Lung (tissue), 12 donors: ENCODE results near the gene PTPRJ. TPM values are rescaled to one million over a fixed set of nuclear protein-coding genes. Genes with fewer than 3 reads are reported as not detected.

Experiments used
- ATAC-seq: fragments of 200-7000 bp; cut with Tn5 transposase; one replicate; pipeline ENCODE4 v1.9.1; 2020; ENCODE audit warnings: moderate number of reproducible peaks; ENCODE audit not compliant: insufficient read depth, low FRiP score
- DNase-seq, 3 donors: peaks; one replicate each; pipeline ENCODE4 v3.0.0-alpha.2; 2013 to 2017
- H3K27ac ChIP-seq, 2 donors: one replicate each; pipeline ENCODE4 v1.5.1; 2013; ENCODE audit warnings: mild to moderate bottlenecking in 2 of 2, moderate library complexity in 2 of 2, control low read depth in 1 of 2, inconsistent platforms in 1 of 2, low read depth in 1 of 2, low read length in 1 of 2
- H3K27me3 ChIP-seq, 3 donors: one replicate each; pipeline ENCODE4 v1.5.1; 2013; ENCODE audit warnings: low read length in 2 of 3; ENCODE audit not compliant: control insufficient read depth in 3 of 3, insufficient read depth in 3 of 3
- H3K36me3 ChIP-seq, 4 donors: one replicate each; pipeline ENCODE4 v1.5.1; 2013; ENCODE audit warnings: low read length in 4 of 4, mild to moderate bottlenecking in 1 of 4, moderate library complexity in 1 of 4; ENCODE audit not compliant: control insufficient read depth in 4 of 4, insufficient read depth in 4 of 4
- H3K4me1 ChIP-seq, 5 donors: one replicate each; pipeline ENCODE4 v1.5.1; 2013; ENCODE audit warnings: low read length in 5 of 5, mild to moderate bottlenecking in 2 of 5, moderate library complexity in 1 of 5; ENCODE audit not compliant: control insufficient read depth in 5 of 5, insufficient read depth in 5 of 5
- H3K4me3 ChIP-seq: one replicate; pipeline ENCODE4 v1.5.1; 2013; ENCODE audit warnings: mild to moderate bottlenecking, control low read depth, moderate library complexity
- H3K9ac ChIP-seq, 2 donors: one replicate each; pipeline ENCODE4 v1.5.1; 2013; ENCODE audit warnings: low read length in 2 of 2, control low read depth in 1 of 2; ENCODE audit not compliant: insufficient read depth in 1 of 2
- H3K9me3 ChIP-seq, 4 donors: one replicate each; pipeline ENCODE4 v1.5.1; 2013; ENCODE audit warnings: low read length in 3 of 4, mild to moderate bottlenecking in 1 of 4, moderate library complexity in 1 of 4; ENCODE audit not compliant: control insufficient read depth in 4 of 4, insufficient read depth in 3 of 4
- CTCF ChIP-seq: IDR thresholded peaks from 2 replicates; pipeline ENCODE4 v1.5.1; 2012; ENCODE audit warnings: mild to moderate bottlenecking; ENCODE audit errors: control extremely low read depth, extremely low read depth
- WGBS, 2 donors: extraction: QIAGEN DNeasy Blood & Tissue Kit; methylation state at CpG; one replicate each; pipeline ENCODE4 v1.1.7; 2013; 5-methylcytosine and 5-hydroxymethylcytosine counted together
- polyA plus RNA-seq, 2 donors: library from polyadenylated mRNA; stranded (reverse); fragments of 200-250 nt; gene quantifications; one replicate each; pipeline ENCODE4 v1.2.1, GENCODE V29; 2013
- total RNA-seq, 2 donors: library from RNA; depleted of rRNA in 1 of 2; stranded (reverse); fragments of >200 nt in 1 of 2; gene quantifications; one replicate each; pipeline ENCODE4 v1.2.1, GENCODE V29; 2014 to 2021
- donor health status: control.
- donor health status: control.
- donor health status: Bipolar disorder and iron deficiency.
- donor health status: healthy.
- donor health status: DM: yes; HTN: yes; CAD: no.

The PTPRJ gene
- total and polyA plus RNA-seq, 4 donors = 3.9 to 51.4 (median 32.0) TPM

DNA sequence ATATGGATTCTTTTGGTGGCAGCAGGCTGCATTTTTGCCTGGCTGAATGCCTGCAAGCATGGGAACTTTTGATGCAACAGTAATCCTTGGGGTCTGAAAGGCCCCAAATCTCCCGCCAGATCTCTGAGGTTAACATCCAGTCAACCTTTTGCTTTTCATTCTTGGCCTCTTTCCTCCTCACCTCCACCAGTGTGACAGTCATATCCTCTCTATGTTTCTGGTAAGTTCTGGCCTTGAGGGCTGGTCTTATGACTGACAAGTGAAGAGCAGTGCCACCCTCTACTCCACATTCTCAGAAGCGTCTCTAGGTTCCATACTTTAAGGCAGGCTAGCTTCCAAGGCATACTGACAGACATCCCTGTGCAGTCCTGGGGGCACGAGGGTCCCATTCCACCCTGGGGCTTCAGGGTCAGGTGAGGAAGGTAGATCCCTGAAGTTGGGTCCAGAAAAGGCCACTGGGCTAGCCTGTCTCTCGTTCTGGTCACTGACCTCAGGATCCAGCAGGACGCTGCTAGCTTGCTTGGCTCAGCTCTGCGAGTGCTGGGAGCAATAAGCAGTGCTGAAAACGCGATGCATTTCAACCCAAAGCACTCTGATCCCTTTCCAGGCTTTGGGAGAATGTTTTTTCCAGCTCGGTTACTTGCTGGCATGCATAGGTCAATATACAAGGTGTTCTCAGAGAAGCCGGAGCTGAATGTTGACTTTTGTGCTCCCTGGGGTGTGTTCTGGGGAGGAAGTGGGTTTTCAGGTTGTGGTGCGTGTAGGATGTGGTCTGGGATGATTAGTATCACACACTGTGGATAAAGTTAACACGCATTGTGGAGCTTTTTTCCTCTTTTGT is 75.2 kb downstream of the PTPRJ start:
- peak overlapping the region in 1 of 2 donors; percentile 7 for H3K9ac ChIP-seq
- no peaks in the 10 kb centered on the region for H3K36me3 ChIP-seq
- TF ChIP-seq CTCF = no peak
- no peak for ATAC-seq
- WGBS, 2 donors = 32 to 42% methylated on average over 12 of the region's 12 CpGs
- H3K27me3 ChIP-seq = no peaks in the 10 kb centered on the region
- H3K27ac ChIP-seq = peak overlapping the region in 1 of 2 donors; percentile 92
- no peaks in the 10 kb centered on the region for H3K9me3 ChIP-seq
- no peak overlapping the region for H3K4me3 ChIP-seq
- H3K4me1 ChIP-seq = peaks cover 0 to 25% (median 10%) of the 10 kb centered on the region in 5 donors
- DNase-seq = peak; percentile 47 to 72 (median 55)

GRCh38 chr11:48056325-48057183 is 76.2 kb downstream of the PTPRJ start:
- Histone ChIP-seq H3K4me3 (no peak overlapping the region), H3K9ac (no peak overlapping the region), H3K4me1 (peaks cover 0 to 24% (median 6%) of the 10 kb centered on the region in 5 donors), H3K27me3 (no peaks in the 10 kb centered on the region), H3K36me3 (no peaks in the 10 kb centered on the region), H3K27ac (peak overlapping the region in 1 of 2 donors; percentile 0), H3K9me3 (no peaks in the 10 kb centered on the region)
- DNase-seq (no peak), ATAC-seq (no peak)
- WGBS, 2 donors = 90% methylated on average over 20 of the region's 20 CpGs
- no peak for TF ChIP-seq CTCF

DNA sequence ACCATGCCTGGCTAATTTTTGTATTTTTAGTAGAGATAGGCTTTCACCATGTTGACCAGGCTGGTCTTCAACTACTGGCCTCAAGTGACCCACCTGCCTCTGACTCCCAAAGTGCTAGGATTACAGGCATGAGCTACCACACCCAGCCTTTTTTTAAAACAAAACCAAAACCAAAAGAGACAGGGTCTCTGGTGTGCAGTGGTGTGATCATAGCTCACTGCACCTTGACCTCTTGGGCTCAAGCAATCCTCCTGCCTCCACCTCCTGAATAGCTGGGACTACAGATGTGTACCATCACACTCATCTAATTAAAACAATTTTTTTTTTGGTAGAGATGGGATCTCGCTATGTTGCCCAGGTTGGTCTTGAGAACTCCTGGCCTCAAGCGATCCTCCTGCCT is 77.7 kb downstream of the PTPRJ start:
- Histone ChIP-seq H3K27me3 (no peaks in the 10 kb centered on the region), H3K4me1 (peaks cover 0 to 14% (median 6%) of the 10 kb centered on the region in 5 donors), H3K9ac (no peak overlapping the region), H3K27ac (no peak overlapping the region), H3K36me3 (no peaks in the 10 kb centered on the region), H3K9me3 (no peaks in the 10 kb centered on the region), H3K4me3 (no peak overlapping the region)
- 95 to 99% methylated on average over 2 of the region's 2 CpGs for WGBS, 2 donors
- ATAC-seq (no peak), DNase-seq (no peak)
- no peak for TF ChIP-seq CTCF
